H1 (cell line): ENCODE measurements around the gene SMYD3. TPM values are rescaled to one million over a fixed set of nuclear protein-coding genes. Genes with fewer than 3 reads are reported as not detected.

Source experiments
- CTCF ChIA-PET: fragments of 300-600 bp; sonication (Branson Sonifier 250); formaldehyde crosslinking; loops from one replicate; lab custom pipeline; 2021; ENCODE audit not compliant: partially characterized antibody; lab: Charles Lee
- POLR2A ChIA-PET: fragments of 300-600 bp; sonication (Branson Sonifier 250); formaldehyde crosslinking; loops from one replicate; lab custom pipeline; 2021; ENCODE audit warnings: inconsistent platforms; ENCODE audit not compliant: partially characterized antibody; lab: Charles Lee
- DNase-seq, 2 experiments: peaks; one replicate each; pipeline versions ENCODE4 v3.0.0 to v3.0.0-alpha.2; 2010 to 2022; ENCODE audit warnings: low spot score in 2 of 2, low read depth in 1 of 2, mixed read lengths in 1 of 2
- FAIRE-seq: peaks from 2 replicates; lab custom pipeline; 2011; peaks lifted over from hg19 to GRCh38; lab: Jason Lieb, UNC
- H2AFZ ChIP-seq: 2 replicates; pipeline ENCODE4 v1.8.1; 2012; ENCODE audit warnings: low read length, inconsistent platforms
- H2AK5ac ChIP-seq: 2 replicates; pipeline ENCODE4 v1.6.1; 2013; ENCODE audit warnings: low read depth, low read length
- H2BK120ac ChIP-seq: replicated peaks from 2 replicates; pipeline ENCODE3; 2013; ENCODE audit warnings: low read depth, low read length, inconsistent platforms
- H2BK12ac ChIP-seq: 2 replicates; pipeline ENCODE4 v1.6.1; 2013; ENCODE audit warnings: low read depth, low read length
- H2BK15ac ChIP-seq: 2 replicates; pipeline ENCODE4 v1.6.1; 2013; ENCODE audit warnings: low read length
- H2BK20ac ChIP-seq: 2 replicates; pipeline ENCODE4 v1.6.1; 2013; ENCODE audit warnings: low read length
- H2BK5ac ChIP-seq: 2 replicates; pipeline ENCODE4 v1.6.1; 2013; ENCODE audit warnings: low read depth, low read length
- H3K14ac ChIP-seq: 2 replicates; pipeline ENCODE4 v1.6.1; 2013; ENCODE audit warnings: inconsistent platforms; ENCODE audit not compliant: insufficient read length
- H3K18ac ChIP-seq: 2 replicates; pipeline ENCODE4 v1.6.1; 2013; ENCODE audit warnings: low read length; ENCODE audit errors: extremely low read depth
- H3K23ac ChIP-seq: 2 replicates; pipeline ENCODE4 v1.6.1; 2013; ENCODE audit warnings: inconsistent platforms; ENCODE audit not compliant: insufficient read length
- H3K23me2 ChIP-seq: 2 replicates; pipeline ENCODE4 v1.6.1; 2013; ENCODE audit warnings: low read depth, low read length
- H3K27ac ChIP-seq: 2 replicates; pipeline ENCODE4 v1.6.1; 2011; ENCODE audit warnings: low read depth, low read length, inconsistent platforms
- H3K27me3 ChIP-seq, 4 experiments: replicated peaks in 1 of 4; 1 replicate in 1 of 4; 2 replicates in 3 of 4; pipeline versions ENCODE4 v1.6.1 to v1.8.1; 2011 to 2013; ENCODE audit warnings: low read length in 3 of 4, mild to moderate bottlenecking in 3 of 4, inconsistent platforms in 2 of 4, mixed read lengths in 2 of 4, moderate library complexity in 1 of 4; ENCODE audit not compliant: control insufficient read depth in 3 of 4, insufficient read depth in 3 of 4; ENCODE audit errors: extremely low read depth in 1 of 4
- H3K36me3 ChIP-seq, 4 experiments: 2 replicates each; pipeline versions ENCODE4 v1.6.1 to v1.8.1; 2011 to 2013; ENCODE audit warnings: mild to moderate bottlenecking in 4 of 4, low read length in 3 of 4, moderate library complexity in 2 of 4, control low read depth in 1 of 4, inconsistent platforms in 1 of 4; ENCODE audit not compliant: insufficient read depth in 4 of 4, control insufficient read depth in 2 of 4
- H3K4ac ChIP-seq: replicated peaks from 2 replicates; pipeline ENCODE3; 2013; ENCODE audit warnings: low read length, low read depth, mixed read lengths, inconsistent platforms; ENCODE audit not compliant: insufficient read length
- H3K4me1 ChIP-seq, 4 experiments: replicated peaks in 1 of 4; 1 replicate in 1 of 4; 2 replicates in 3 of 4; pipeline versions ENCODE4 v1.6.1 to v1.8.1; 2011 to 2013; ENCODE audit warnings: low read length in 3 of 4, inconsistent platforms in 2 of 4, mixed read lengths in 1 of 4; ENCODE audit not compliant: insufficient read depth in 4 of 4, control insufficient read depth in 3 of 4
- H3K4me2 ChIP-seq, 2 experiments: 2 replicates each; pipeline versions ENCODE4 v1.6.1 to v1.8.1; 2011 to 2013; ENCODE audit warnings: low read depth in 2 of 2, low read length in 2 of 2, control low read depth in 1 of 2, inconsistent platforms in 1 of 2, mild to moderate bottlenecking in 1 of 2; ENCODE audit not compliant: insufficient read depth in 1 of 2
- H3K4me3 ChIP-seq, 4 experiments: fragments of 200-600, 300-600 bp in 1 of 4; sonication (generic), shearing (Covaris generic), sonication (Bioruptor Twin) in 1 of 4; 2 replicates each; pipeline versions ENCODE4 v1.5.1 to v1.8.1; 2011 to 2016; ENCODE audit warnings: low read length in 4 of 4, low read depth in 3 of 4, control low read depth in 2 of 4, inconsistent platforms in 2 of 4, mild to moderate bottlenecking in 2 of 4, mixed read lengths in 1 of 4, moderate library complexity in 1 of 4; ENCODE audit not compliant: insufficient read depth in 2 of 4; ENCODE audit errors: extremely low read depth in 1 of 4
- H3K56ac ChIP-seq: replicated peaks from 2 replicates; pipeline ENCODE3; 2013; ENCODE audit warnings: low read depth, mild to moderate bottlenecking, mixed read lengths, low read length, inconsistent platforms; ENCODE audit not compliant: insufficient read length
- H3K79me1 ChIP-seq: 2 replicates; pipeline ENCODE4 v1.6.1; 2013; ENCODE audit warnings: low read depth, low read length, control low read depth
- H3K79me2 ChIP-seq, 2 experiments: 2 replicates each; pipeline versions ENCODE4 v1.6.1 to v1.8.1; 2012 to 2013; ENCODE audit warnings: low read length in 2 of 2, mild to moderate bottlenecking in 2 of 2, inconsistent platforms in 1 of 2; ENCODE audit not compliant: insufficient read depth in 2 of 2, control insufficient read depth in 1 of 2
- H3K9ac ChIP-seq, 4 experiments: replicated peaks in 1 of 4; 1 replicate in 1 of 4; 2 replicates in 3 of 4; pipeline versions ENCODE4 v1.6.1 to v1.8.1; 2011 to 2013; ENCODE audit warnings: low read depth in 3 of 4, low read length in 3 of 4, control low read depth in 2 of 4, mild to moderate bottlenecking in 2 of 4, moderate library complexity in 2 of 4, inconsistent platforms in 1 of 4; ENCODE audit errors: extremely low read depth in 1 of 4
- H3K9me3 ChIP-seq, 2 experiments: 2 replicates each; pipeline versions ENCODE4 v1.6.1 to v1.8.1; 2012 to 2013; ENCODE audit warnings: mild to moderate bottlenecking in 2 of 2, moderate library complexity in 2 of 2, control low read depth in 1 of 2, inconsistent platforms in 1 of 2, low read depth in 1 of 2, low read length in 1 of 2, mixed read lengths in 1 of 2; ENCODE audit not compliant: insufficient read depth in 2 of 2
- H4K20me1 ChIP-seq, 2 experiments: replicated peaks in 1 of 2; 2 replicates each; pipeline versions ENCODE3 to v1.8.1; 2011 to 2013; ENCODE audit warnings: inconsistent platforms in 2 of 2, low read length in 2 of 2, mild to moderate bottlenecking in 1 of 2; ENCODE audit not compliant: insufficient read depth in 2 of 2, control insufficient read depth in 1 of 2
- H4K5ac ChIP-seq: 2 replicates; pipeline ENCODE4 v1.6.1; 2013; ENCODE audit warnings: low read length, low read depth, mixed read lengths, inconsistent platforms; ENCODE audit not compliant: insufficient read length
- H4K8ac ChIP-seq: 2 replicates; pipeline ENCODE4 v1.8.0; 2013; ENCODE audit warnings: mild to moderate bottlenecking, moderate library complexity, low read length, inconsistent platforms; ENCODE audit not compliant: insufficient read depth; ENCODE audit errors: extremely low read depth
- H4K91ac ChIP-seq: replicated peaks from 2 replicates; pipeline ENCODE3; 2013; ENCODE audit warnings: low read length, mixed read lengths, inconsistent platforms; ENCODE audit not compliant: insufficient read length
- CEBPB ChIP-seq: IDR thresholded peaks from 2 replicates; pipeline ENCODE4 v1.6.1; 2012; ENCODE audit warnings: low read depth, low read length
- CTBP2 ChIP-seq: IDR thresholded peaks from 2 replicates; pipeline ENCODE4 v1.7.0; 2011; ENCODE audit warnings: borderline replicate concordance, mild to moderate bottlenecking, moderate library complexity, mixed read lengths, low read length; ENCODE audit not compliant: insufficient read depth, insufficient read length
- WGBS, 2 experiments: shearing (Covaris generic) in 1 of 2; methylation state at CpG; one replicate each; pipeline versions ENCODE4 v1.1.6 to v1.1.7; 2013 to 2015; ENCODE audit warnings: low lambda C conversion rate in 2 of 2, mixed read lengths in 2 of 2, inconsistent platforms in 1 of 2, low coverage in 1 of 2, missing lambda C conversion rate in 1 of 2; ENCODE audit not compliant: insufficient replicate concordance in 2 of 2, insufficient coverage in 1 of 2, insufficient read length in 1 of 2; ENCODE audit errors: extremely low coverage in 1 of 2, missing lambda C conversion rate in 1 of 2; 5-methylcytosine and 5-hydroxymethylcytosine counted together
- polyA plus RNA-seq, 7 experiments: library from polyadenylated mRNA; depleted of rRNA in 3 of 7; stranded (reverse) in 5 of 7; unstranded in 2 of 7; fragments of >200 nt in 5 of 7; fragments of 200-250 nt in 2 of 7; gene quantifications; 1 replicate in 5 of 7; 2 replicates in 1 of 7; 4 replicates in 1 of 7; pipeline versions ENCODE4 v1.2.1 to v1.2.3, GENCODE V29; 2011 to 2013; ENCODE audit warnings: missing spikeins in 2 of 7, mixed read lengths in 2 of 7
- total RNA-seq: library from RNA; stranded (reverse); fragmentation: NEBNext Ultra II Directional; extraction: Animal tissue kit (Norgen Biotek cat#: 25700); gene quantifications from 2 replicates; pipeline ENCODE4 v1.2.1, GENCODE V29; 2021

Gene SMYD3
- total and polyA plus RNA-seq, 2 of the 8 experiments (the other 6 are each of a cell fraction or from before 2014, with no cell fraction given), result 17.3 to 25.4 TPM

- H2AFZ ChIP-seq, result no peak overlapping the region
Measured at GRCh38 chr1:246214708-246215509, 292.2 kb downstream of the SMYD3 start.

More at GRCh38 chr1:246214708-246215509, 292.2 kb downstream of the SMYD3 start:
- no peaks in the 10 kb centered on the region for H3K23me2 ChIP-seq
- no peak overlapping the region for H3K27ac ChIP-seq
- H2BK15ac ChIP-seq, result no peak overlapping the region
- no peak overlapping the region for H3K9ac ChIP-seq
- TF ChIP-seq CEBPB, result peak; percentile 33; the same call in 1 of the 2 replicates
- no peak for TF ChIP-seq CTBP2
- no peak overlapping the region for H2BK5ac ChIP-seq
- no peak for FAIRE-seq
- H3K23ac ChIP-seq, result no peak overlapping the region
- no peak overlapping the region for H4K8ac ChIP-seq
- no peak overlapping the region for H3K4me3 ChIP-seq
- no peak overlapping the region for H3K4me2 ChIP-seq
- no peaks in the 10 kb centered on the region for H4K20me1 ChIP-seq
- no peaks in the 10 kb centered on the region for H3K36me3 ChIP-seq
- no peak overlapping the region for H3K56ac ChIP-seq
- no peak overlapping the region for H4K5ac ChIP-seq
- no peak for DNase-seq
- no peaks in the 10 kb centered on the region for H3K9me3 ChIP-seq
- H2AK5ac ChIP-seq, result no peak overlapping the region
- no peak overlapping the region for H3K18ac ChIP-seq
- ChIA-PET POLR2A (no interaction called here), CTCF (interaction anchor here (0.5 kb wide), 1 partner anchor 567 kb away, joined by 4 read pairs; no protein-coding TSS in a partner anchor)
- H2BK120ac ChIP-seq, result no peak overlapping the region
- H4K91ac ChIP-seq, result no peak overlapping the region
- no peak overlapping the region for H2BK12ac ChIP-seq
- H2BK20ac ChIP-seq, result no peak overlapping the region
- no peaks in the 10 kb centered on the region for H3K27me3 ChIP-seq
- no peak overlapping the region for H3K4ac ChIP-seq
- H3K79me2 ChIP-seq, result no peaks in the 10 kb centered on the region
- H3K79me1 ChIP-seq, result no peaks in the 10 kb centered on the region
- 92% methylated on average over 9 of the region's 9 CpGs; no CpG with 5 or more reads in 1 of the 2 experiments for WGBS, 2 experiments
- peaks cover 0 to 9% (median 4%) of the 10 kb centered on the region in 4 experiments for H3K4me1 ChIP-seq
- H3K14ac ChIP-seq, result no peak overlapping the region
